Fibroblast of mammary gland (primary cell): Measurements from ENCODE around the gene MMP19.
A peak's percentile ranks its signal among the peaks of the same experiment; 100 is the strongest.

ENCODE experiments used
- DNase-seq: peaks from one replicate; pipeline ENCODE4 v3.0.0-alpha.2; 2010; ENCODE audit warnings: low read depth
- H3K4me3 ChIP-seq: 2 replicates; pipeline ENCODE4 v1.5.1; 2011; ENCODE audit warnings: low read depth, mild to moderate bottlenecking, low read length, moderate library complexity; ENCODE audit not compliant: control insufficient read depth
- CTCF ChIP-seq: conservative IDR thresholded peaks from 2 replicates; pipeline ENCODE4 v1.5.1; 2011; ENCODE audit warnings: low read depth, low read length, inconsistent platforms; ENCODE audit not compliant: control insufficient read depth, insufficient read depth

The MMP19 gene

GRCh38 chr12:55823419-55823818, 19.3 kb downstream of the MMP19 start:
- TF ChIP-seq CTCF: no peak
- H3K4me3 ChIP-seq: no peak overlapping the region
- DNase-seq: no peak

GRCh38 chr12:55822228-55822627, 20.5 kb downstream of the MMP19 start:
- TF ChIP-seq CTCF: peak; percentile 42
- no peak for DNase-seq

GRCh38 chr12:55820679-55821078, 22.1 kb downstream of the MMP19 start:
- peak; percentile 43 for TF ChIP-seq CTCF
- H3K4me3 ChIP-seq: no peak overlapping the region
- DNase-seq: peak; percentile 51

More at GRCh38 chr12:55822228-55822627, 20.5 kb downstream of the MMP19 start:
- H3K4me3 ChIP-seq: no peak overlapping the region

GRCh38 chr12:55818886-55819285, 23.9 kb downstream of the MMP19 start:
- TF ChIP-seq CTCF: no peak
- H3K4me3 ChIP-seq: peak overlapping the region; percentile 88
- DNase-seq: peak; percentile 83

GRCh38 chr12:55818140-55818728, 24.5 kb downstream of the MMP19 start:
- no peak for DNase-seq
- H3K4me3 ChIP-seq: peak overlapping the region; percentile 88
- no peak for TF ChIP-seq CTCF

- peak; percentile 100 for DNase-seq
- no peak for TF ChIP-seq CTCF
Measured at GRCh38 chr12:55817345-55818139, 25.2 kb downstream of the MMP19 start, which contains the start of the genes ORMDL2 and SARNP. ORMDL2 (plus strand) TSS chr12:55818041; CDS start chr12:55819000, 959 bp downstream. SARNP (minus strand) TSS chr12:55817724; CDS start chr12:55817701, 23 bp downstream.

More at GRCh38 chr12:55817345-55818139, 25.2 kb downstream of the MMP19 start, which contains the start of the genes ORMDL2 and SARNP:
- H3K4me3 ChIP-seq: peak within 1 kb of the TSS; percentile 88
